WTC11 (cell line): ENCODE results near the gene GIT1. TPM values are rescaled to one million over a fixed set of nuclear protein-coding genes. Genes with fewer than 3 reads are reported as not detected.
A peak's percentile ranks its signal among the peaks of the same experiment; 100 is the strongest.

Experiments used
- ATF1 ChIP-seq: sonication (generic); formaldehyde crosslinking; IDR thresholded peaks from 2 replicates; pipeline ENCODE4 v1.8.1; 2023; ENCODE audit warnings: mild to moderate bottlenecking, moderate library complexity, missing genetic modification reagents
- ELF4 ChIP-seq: sonication (generic); formaldehyde crosslinking; IDR thresholded peaks from 2 replicates; pipeline ENCODE4 v1.8.1; 2022; ENCODE audit warnings: low read depth, mild to moderate bottlenecking, moderate library complexity, missing genetic modification reagents
- GABPB1 ChIP-seq: sonication (generic); formaldehyde crosslinking; IDR thresholded peaks from 2 replicates; pipeline ENCODE4 v1.8.1; 2023; ENCODE audit warnings: mild to moderate bottlenecking, missing genetic modification reagents
- GTF2I ChIP-seq: fragments of 250-450 bp; sonication (Bioruptor Pico); conservative IDR thresholded peaks from 2 replicates; pipeline ENCODE4 v1.4.0; 2021; ENCODE audit warnings: mild to moderate bottlenecking
- MXD4 ChIP-seq: fragments of 250-450 bp; sonication (Bioruptor Pico); IDR thresholded peaks from 2 replicates; pipeline ENCODE4 v1.8.0; 2021; ENCODE audit warnings: mild to moderate bottlenecking, moderate library complexity, borderline replicate concordance
- NFE2L1 ChIP-seq: sonication (generic); formaldehyde crosslinking; IDR thresholded peaks from 2 replicates; pipeline ENCODE4 v1.8.1; 2023; ENCODE audit warnings: missing genetic modification reagents
- SMAD3 ChIP-seq: sonication (generic); formaldehyde crosslinking; IDR thresholded peaks from 2 replicates; pipeline ENCODE4 v1.8.0; 2022; ENCODE audit warnings: missing genetic modification reagents, mild to moderate bottlenecking, borderline replicate concordance
- SMAD4 ChIP-seq: sonication (generic); formaldehyde crosslinking; IDR thresholded peaks from 2 replicates; pipeline ENCODE4 v1.8.0; 2022; ENCODE audit warnings: mild to moderate bottlenecking, missing genetic modification reagents
- SOX15 ChIP-seq: fragments of 250-450 bp; sonication (Bioruptor Pico); IDR thresholded peaks from 2 replicates; pipeline ENCODE4 v1.9.0; 2021; ENCODE audit warnings: mild to moderate bottlenecking
- SP1 ChIP-seq: sonication (generic); formaldehyde crosslinking; conservative IDR thresholded peaks from 2 replicates; pipeline ENCODE4 v1.8.1; 2022; ENCODE audit warnings: missing genetic modification reagents
- TEAD4 ChIP-seq: sonication (generic); formaldehyde crosslinking; IDR thresholded peaks from 2 replicates; pipeline ENCODE4 v1.8.0; 2022; ENCODE audit warnings: mild to moderate bottlenecking, missing genetic modification reagents
- TP53 ChIP-seq: sonication (generic); formaldehyde crosslinking; IDR thresholded peaks from 2 replicates; pipeline ENCODE4 v1.8.1; 2023; ENCODE audit warnings: mild to moderate bottlenecking, missing genetic modification reagents
- ZNF121 ChIP-seq: sonication (generic); formaldehyde crosslinking; IDR thresholded peaks from 2 replicates; pipeline ENCODE4 v1.8.0; 2023; ENCODE audit warnings: missing genetic modification reagents
- ZNF138 ChIP-seq: sonication (generic); formaldehyde crosslinking; conservative IDR thresholded peaks from 2 replicates; pipeline ENCODE4 v1.8.1; 2022; ENCODE audit warnings: mild to moderate bottlenecking, moderate library complexity, missing genetic modification reagents
- ZNF219 ChIP-seq: sonication (generic); formaldehyde crosslinking; IDR thresholded peaks from 2 replicates; pipeline ENCODE4 v1.8.0; 2023; ENCODE audit warnings: missing genetic modification reagents, mild to moderate bottlenecking, borderline replicate concordance
- ZNF263 ChIP-seq: sonication (generic); formaldehyde crosslinking; IDR thresholded peaks from 2 replicates; pipeline ENCODE4 v1.8.1; 2022; ENCODE audit warnings: low read depth, mild to moderate bottlenecking, moderate library complexity, missing genetic modification reagents
- total RNA-seq: library from RNA; stranded (reverse); gene quantifications from 3 replicates; pipeline ENCODE4 v1.2.3, GENCODE V29; 2021
- TF ChIP-seq, protein P1 (sequence below): fragments of 200-600 bp; IDR thresholded peaks from 2 replicates; pipeline ENCODE4 v1.8.0; 2022; ENCODE audit warnings: antibody characterized with exemption
- TF ChIP-seq, protein P2 (sequence below): sonication (generic); formaldehyde crosslinking; IDR thresholded peaks from 2 replicates; pipeline ENCODE4 v1.8.1; 2023; ENCODE audit warnings: mild to moderate bottlenecking, missing genetic modification reagents, moderate library complexity
- TF ChIP-seq, protein P3 (sequence below): sonication (generic); formaldehyde crosslinking; conservative IDR thresholded peaks from 2 replicates; pipeline ENCODE4 v1.8.1; 2023; ENCODE audit warnings: mild to moderate bottlenecking, low read depth, missing genetic modification reagents, moderate library complexity
- TF ChIP-seq, protein P4 (sequence below): sonication (generic); formaldehyde crosslinking; IDR thresholded peaks from 2 replicates; pipeline ENCODE4 v1.8.1; 2022; ENCODE audit warnings: mild to moderate bottlenecking, missing genetic modification reagents, moderate library complexity, borderline replicate concordance
- TF ChIP-seq, protein P5 (sequence below): sonication (generic); formaldehyde crosslinking; conservative IDR thresholded peaks from 2 replicates; pipeline ENCODE4 v1.8.1; 2022; ENCODE audit warnings: mild to moderate bottlenecking, missing genetic modification reagents
- TF ChIP-seq, protein P6 (sequence below): sonication (generic); formaldehyde crosslinking; IDR thresholded peaks from 2 replicates; pipeline ENCODE4 v1.8.0; 2022; ENCODE audit warnings: mild to moderate bottlenecking, missing genetic modification reagents
- TF ChIP-seq, protein P7 (sequence below): sonication (generic); formaldehyde crosslinking; IDR thresholded peaks from 2 replicates; pipeline ENCODE4 v1.8.0; 2023; ENCODE audit warnings: missing genetic modification reagents, mild to moderate bottlenecking, borderline replicate concordance
- TF ChIP-seq, protein P8 (sequence below): sonication (generic); formaldehyde crosslinking; IDR thresholded peaks from 2 replicates; pipeline ENCODE4 v1.8.1; 2022; ENCODE audit warnings: missing genetic modification reagents, borderline replicate concordance
- TF ChIP-seq, protein P9 (sequence below): sonication (generic); formaldehyde crosslinking; IDR thresholded peaks from 2 replicates; pipeline ENCODE4 v1.8.1; 2023; ENCODE audit warnings: mild to moderate bottlenecking, missing genetic modification reagents, moderate library complexity

Gene GIT1
- total RNA-seq, 1 experiment from 2014 or later, result 66.9 TPM

DNA sequence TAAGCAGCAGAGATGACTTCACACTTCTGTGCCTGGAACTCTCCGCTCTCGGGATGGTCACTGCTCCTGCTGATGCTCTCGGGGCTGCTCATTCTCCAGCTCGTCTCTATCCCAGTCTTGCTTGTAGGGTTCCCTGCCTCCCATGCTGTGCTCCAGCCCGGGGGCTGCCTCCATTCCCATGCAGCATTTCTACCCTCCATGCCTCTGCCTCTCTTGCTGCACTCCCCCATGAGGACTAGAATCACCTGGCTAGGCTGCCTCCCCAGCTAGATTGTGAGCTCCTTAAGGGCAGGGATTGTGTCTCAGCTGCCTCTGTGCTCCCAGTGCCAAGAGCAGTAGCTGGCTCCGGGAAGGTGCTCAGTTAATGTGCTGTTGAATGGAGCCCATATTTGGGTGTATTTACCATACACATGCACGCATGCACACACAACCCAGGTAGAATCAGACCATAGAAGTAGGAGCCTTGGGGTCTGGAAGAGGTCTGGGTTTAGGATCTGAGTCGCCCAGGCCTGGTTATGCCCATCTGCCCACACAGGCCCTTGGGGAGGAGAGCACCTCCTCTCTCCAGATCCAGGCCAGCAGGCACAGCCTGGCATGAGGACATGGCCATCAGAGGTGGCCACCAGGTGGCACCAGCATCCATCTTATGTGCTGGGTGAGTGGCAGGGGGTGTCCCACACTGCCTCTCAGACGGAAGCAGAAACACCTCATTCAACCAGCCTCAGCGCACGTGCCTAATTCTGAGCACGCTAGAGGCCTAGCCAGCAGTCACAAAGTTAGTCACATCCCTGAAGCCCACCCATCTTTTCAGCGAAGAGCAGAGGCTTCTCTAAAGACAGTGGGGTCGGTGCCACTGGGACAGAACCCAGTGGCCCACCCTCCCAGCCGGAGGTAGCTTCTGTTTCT, 9.3 kb downstream of the GIT1 start (continued):
- no peak for TF ChIP-seq SOX15 (CRISPR knock-in tag)
- TF ChIP-seq, protein P1, sequence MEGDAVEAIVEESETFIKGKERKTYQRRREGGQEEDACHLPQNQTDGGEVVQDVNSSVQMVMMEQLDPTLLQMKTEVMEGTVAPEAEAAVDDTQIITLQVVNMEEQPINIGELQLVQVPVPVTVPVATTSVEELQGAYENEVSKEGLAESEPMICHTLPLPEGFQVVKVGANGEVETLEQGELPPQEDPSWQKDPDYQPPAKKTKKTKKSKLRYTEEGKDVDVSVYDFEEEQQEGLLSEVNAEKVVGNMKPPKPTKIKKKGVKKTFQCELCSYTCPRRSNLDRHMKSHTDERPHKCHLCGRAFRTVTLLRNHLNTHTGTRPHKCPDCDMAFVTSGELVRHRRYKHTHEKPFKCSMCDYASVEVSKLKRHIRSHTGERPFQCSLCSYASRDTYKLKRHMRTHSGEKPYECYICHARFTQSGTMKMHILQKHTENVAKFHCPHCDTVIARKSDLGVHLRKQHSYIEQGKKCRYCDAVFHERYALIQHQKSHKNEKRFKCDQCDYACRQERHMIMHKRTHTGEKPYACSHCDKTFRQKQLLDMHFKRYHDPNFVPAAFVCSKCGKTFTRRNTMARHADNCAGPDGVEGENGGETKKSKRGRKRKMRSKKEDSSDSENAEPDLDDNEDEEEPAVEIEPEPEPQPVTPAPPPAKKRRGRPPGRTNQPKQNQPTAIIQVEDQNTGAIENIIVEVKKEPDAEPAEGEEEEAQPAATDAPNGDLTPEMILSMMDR, result peak; percentile 68
- no peak for TF ChIP-seq GABPB1
- TF ChIP-seq, protein P2, sequence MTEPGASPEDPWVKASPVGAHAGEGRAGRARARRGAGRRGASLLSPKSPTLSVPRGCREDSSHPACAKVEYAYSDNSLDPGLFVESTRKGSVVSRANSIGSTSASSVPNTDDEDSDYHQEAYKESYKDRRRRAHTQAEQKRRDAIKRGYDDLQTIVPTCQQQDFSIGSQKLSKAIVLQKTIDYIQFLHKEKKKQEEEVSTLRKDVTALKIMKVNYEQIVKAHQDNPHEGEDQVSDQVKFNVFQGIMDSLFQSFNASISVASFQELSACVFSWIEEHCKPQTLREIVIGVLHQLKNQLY (CRISPR knock-in tag), result no peak
- no peak for TF ChIP-seq NFE2L1 (CRISPR knock-in tag)
- TF ChIP-seq ZNF121 (CRISPR knock-in tag), result no peak
- TF ChIP-seq, protein P3, sequence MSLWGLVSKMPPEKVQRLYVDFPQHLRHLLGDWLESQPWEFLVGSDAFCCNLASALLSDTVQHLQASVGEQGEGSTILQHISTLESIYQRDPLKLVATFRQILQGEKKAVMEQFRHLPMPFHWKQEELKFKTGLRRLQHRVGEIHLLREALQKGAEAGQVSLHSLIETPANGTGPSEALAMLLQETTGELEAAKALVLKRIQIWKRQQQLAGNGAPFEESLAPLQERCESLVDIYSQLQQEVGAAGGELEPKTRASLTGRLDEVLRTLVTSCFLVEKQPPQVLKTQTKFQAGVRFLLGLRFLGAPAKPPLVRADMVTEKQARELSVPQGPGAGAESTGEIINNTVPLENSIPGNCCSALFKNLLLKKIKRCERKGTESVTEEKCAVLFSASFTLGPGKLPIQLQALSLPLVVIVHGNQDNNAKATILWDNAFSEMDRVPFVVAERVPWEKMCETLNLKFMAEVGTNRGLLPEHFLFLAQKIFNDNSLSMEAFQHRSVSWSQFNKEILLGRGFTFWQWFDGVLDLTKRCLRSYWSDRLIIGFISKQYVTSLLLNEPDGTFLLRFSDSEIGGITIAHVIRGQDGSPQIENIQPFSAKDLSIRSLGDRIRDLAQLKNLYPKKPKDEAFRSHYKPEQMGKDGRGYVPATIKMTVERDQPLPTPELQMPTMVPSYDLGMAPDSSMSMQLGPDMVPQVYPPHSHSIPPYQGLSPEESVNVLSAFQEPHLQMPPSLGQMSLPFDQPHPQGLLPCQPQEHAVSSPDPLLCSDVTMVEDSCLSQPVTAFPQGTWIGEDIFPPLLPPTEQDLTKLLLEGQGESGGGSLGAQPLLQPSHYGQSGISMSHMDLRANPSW, result no peak
- no peak for TF ChIP-seq SMAD4 (CRISPR knock-in tag)
- TF ChIP-seq SP1, result 0 out of 2 replicates have a peak, but pooled peaks have one; percentile 55
- TF ChIP-seq, protein P4, sequence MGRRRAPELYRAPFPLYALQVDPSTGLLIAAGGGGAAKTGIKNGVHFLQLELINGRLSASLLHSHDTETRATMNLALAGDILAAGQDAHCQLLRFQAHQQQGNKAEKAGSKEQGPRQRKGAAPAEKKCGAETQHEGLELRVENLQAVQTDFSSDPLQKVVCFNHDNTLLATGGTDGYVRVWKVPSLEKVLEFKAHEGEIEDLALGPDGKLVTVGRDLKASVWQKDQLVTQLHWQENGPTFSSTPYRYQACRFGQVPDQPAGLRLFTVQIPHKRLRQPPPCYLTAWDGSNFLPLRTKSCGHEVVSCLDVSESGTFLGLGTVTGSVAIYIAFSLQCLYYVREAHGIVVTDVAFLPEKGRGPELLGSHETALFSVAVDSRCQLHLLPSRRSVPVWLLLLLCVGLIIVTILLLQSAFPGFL, result no peak
- TF ChIP-seq ZNF219 (CRISPR knock-in tag), result no peak
- no peak for TF ChIP-seq SMAD3 (CRISPR knock-in tag)
- TF ChIP-seq, protein P5, sequence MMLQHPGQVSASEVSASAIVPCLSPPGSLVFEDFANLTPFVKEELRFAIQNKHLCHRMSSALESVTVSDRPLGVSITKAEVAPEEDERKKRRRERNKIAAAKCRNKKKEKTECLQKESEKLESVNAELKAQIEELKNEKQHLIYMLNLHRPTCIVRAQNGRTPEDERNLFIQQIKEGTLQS (CRISPR knock-in tag), result no peak
- TF ChIP-seq, protein P6, sequence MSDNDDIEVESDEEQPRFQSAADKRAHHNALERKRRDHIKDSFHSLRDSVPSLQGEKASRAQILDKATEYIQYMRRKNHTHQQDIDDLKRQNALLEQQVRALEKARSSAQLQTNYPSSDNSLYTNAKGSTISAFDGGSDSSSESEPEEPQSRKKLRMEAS (CRISPR knock-in tag), result peak; percentile 91
- no peak for TF ChIP-seq MXD4
- TF ChIP-seq, protein P7, sequence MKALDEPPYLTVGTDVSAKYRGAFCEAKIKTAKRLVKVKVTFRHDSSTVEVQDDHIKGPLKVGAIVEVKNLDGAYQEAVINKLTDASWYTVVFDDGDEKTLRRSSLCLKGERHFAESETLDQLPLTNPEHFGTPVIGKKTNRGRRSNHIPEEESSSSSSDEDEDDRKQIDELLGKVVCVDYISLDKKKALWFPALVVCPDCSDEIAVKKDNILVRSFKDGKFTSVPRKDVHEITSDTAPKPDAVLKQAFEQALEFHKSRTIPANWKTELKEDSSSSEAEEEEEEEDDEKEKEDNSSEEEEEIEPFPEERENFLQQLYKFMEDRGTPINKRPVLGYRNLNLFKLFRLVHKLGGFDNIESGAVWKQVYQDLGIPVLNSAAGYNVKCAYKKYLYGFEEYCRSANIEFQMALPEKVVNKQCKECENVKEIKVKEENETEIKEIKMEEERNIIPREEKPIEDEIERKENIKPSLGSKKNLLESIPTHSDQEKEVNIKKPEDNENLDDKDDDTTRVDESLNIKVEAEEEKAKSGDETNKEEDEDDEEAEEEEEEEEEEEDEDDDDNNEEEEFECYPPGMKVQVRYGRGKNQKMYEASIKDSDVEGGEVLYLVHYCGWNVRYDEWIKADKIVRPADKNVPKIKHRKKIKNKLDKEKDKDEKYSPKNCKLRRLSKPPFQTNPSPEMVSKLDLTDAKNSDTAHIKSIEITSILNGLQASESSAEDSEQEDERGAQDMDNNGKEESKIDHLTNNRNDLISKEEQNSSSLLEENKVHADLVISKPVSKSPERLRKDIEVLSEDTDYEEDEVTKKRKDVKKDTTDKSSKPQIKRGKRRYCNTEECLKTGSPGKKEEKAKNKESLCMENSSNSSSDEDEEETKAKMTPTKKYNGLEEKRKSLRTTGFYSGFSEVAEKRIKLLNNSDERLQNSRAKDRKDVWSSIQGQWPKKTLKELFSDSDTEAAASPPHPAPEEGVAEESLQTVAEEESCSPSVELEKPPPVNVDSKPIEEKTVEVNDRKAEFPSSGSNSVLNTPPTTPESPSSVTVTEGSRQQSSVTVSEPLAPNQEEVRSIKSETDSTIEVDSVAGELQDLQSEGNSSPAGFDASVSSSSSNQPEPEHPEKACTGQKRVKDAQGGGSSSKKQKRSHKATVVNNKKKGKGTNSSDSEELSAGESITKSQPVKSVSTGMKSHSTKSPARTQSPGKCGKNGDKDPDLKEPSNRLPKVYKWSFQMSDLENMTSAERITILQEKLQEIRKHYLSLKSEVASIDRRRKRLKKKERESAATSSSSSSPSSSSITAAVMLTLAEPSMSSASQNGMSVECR (CRISPR knock-in tag), result no peak
- no peak for TF ChIP-seq ZNF263 (CRISPR knock-in tag)
- TF ChIP-seq, protein P8, sequence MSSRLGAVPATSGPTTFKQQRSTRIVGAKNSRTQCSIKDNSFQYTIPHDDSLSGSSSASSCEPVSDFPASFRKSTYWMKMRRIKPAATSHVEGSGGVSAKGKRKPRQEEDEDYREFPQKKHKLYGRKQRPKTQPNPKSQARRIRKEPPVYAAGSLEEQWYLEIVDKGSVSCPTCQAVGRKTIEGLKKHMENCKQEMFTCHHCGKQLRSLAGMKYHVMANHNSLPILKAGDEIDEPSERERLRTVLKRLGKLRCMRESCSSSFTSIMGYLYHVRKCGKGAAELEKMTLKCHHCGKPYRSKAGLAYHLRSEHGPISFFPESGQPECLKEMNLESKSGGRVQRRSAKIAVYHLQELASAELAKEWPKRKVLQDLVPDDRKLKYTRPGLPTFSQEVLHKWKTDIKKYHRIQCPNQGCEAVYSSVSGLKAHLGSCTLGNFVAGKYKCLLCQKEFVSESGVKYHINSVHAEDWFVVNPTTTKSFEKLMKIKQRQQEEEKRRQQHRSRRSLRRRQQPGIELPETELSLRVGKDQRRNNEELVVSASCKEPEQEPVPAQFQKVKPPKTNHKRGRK (CRISPR knock-in tag), result no peak
- no peak for TF ChIP-seq ATF1 (CRISPR knock-in tag)
- TF ChIP-seq, protein P9, sequence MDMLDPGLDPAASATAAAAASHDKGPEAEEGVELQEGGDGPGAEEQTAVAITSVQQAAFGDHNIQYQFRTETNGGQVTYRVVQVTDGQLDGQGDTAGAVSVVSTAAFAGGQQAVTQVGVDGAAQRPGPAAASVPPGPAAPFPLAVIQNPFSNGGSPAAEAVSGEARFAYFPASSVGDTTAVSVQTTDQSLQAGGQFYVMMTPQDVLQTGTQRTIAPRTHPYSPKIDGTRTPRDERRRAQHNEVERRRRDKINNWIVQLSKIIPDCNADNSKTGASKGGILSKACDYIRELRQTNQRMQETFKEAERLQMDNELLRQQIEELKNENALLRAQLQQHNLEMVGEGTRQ, result peak; percentile 67
- TF ChIP-seq GTF2I, result no peak
- TF ChIP-seq TP53, result 0 out of 2 replicates have a peak, but pooled peaks have one; percentile 84
- TF ChIP-seq TEAD4 (CRISPR knock-in tag), result no peak
- no peak for TF ChIP-seq ZNF138 (CRISPR knock-in tag)
- no peak for TF ChIP-seq ELF4 (CRISPR knock-in tag)
